NB4 (cell line): Measurements from ENCODE around the gene FKBP15.

Experiments used
- DNase-seq: peaks from one replicate; pipeline ENCODE4 v3.0.0; 2010; ENCODE audit warnings: low read depth
- H3K4me3 ChIP-seq: one replicate; pipeline ENCODE4 v1.5.1; 2011; ENCODE audit warnings: mild to moderate bottlenecking, low read depth, low read length, moderate library complexity
- CTCF ChIP-seq: IDR thresholded peaks from one replicate; pipeline ENCODE4 v1.5.1; 2012; ENCODE audit warnings: low read depth, low read length
- MAX ChIP-seq: IDR thresholded peaks from 2 replicates; pipeline ENCODE4 v1.6.1; 2011; ENCODE audit warnings: low read depth, low read length
- MYC ChIP-seq: IDR thresholded peaks from 2 replicates; pipeline ENCODE4 v1.6.1; 2011; ENCODE audit warnings: low read depth, low read length
- POLR2A ChIP-seq: IDR thresholded peaks from 2 replicates; pipeline ENCODE4 v1.6.1; 2011; ENCODE audit warnings: mild to moderate bottlenecking; ENCODE audit not compliant: insufficient read length; ENCODE audit errors: extremely low read depth

FKBP15 gene

GRCh38 chr9:113266174-113266573, 45.1 kb upstream of the FKBP15 start:
- TF ChIP-seq POLR2A (no peak), CTCF (no peak), MAX (no peak), MYC (no peak)
- no peak overlapping the region for H3K4me3 ChIP-seq
- no peak for DNase-seq

DNA sequence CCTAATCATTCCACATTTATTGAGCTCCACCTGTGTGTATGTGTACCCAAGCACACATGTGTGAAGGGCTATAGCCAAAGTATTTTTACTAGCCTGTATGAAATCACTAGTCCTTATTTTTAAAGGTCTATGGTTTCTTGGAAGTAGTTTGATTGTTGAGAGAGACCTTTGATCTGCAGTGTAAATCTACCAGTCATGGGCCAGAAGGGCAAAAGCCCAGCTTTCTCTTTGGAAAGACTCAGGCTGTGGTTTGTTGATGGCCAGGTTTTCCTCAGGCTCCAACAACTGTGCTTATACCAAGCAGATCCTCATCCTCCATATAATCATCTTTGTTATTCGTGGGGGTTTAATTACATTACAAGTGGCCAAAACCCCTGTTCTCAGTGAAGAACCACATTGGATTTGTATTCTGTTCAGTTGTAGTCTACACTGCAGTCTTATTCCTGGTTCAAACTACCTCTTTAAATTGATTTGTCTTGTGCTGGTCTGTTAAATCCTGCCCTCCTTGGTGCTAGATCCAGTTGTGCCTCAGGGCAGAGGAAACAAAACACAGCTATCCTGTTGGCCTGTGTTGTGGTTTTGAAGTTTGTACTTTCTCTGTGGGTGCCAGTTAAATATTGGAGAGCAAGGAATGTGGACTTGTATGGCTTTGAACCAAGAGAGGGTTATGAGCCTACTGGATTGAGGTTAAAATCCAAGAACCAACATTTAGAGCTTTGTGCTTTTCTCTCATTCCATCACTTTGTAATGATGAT, 41.0 kb upstream of the FKBP15 start:
- TF ChIP-seq POLR2A (no peak), MYC (no peak), MAX (no peak), CTCF (no peak)
- no peak for DNase-seq
- H3K4me3 ChIP-seq = no peak overlapping the region

DNA sequence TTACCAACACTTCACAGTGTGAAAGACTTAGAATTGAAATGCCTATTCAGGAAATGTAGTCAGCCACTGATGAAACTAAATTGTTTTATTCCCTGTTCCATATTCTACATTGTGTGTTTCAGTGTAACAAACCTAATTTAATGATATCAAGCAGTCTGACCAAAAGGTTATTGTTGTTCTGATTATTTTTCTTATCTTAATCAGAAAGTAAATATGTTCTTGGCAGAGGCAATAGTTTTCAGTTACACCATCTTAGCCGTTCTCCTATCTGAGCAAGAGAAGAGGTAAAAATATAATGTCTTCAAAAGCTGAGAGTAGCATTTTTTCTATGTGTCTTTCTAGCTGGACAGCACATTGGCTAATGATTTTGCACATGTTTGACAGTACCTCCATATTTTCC, 37.2 kb upstream of the FKBP15 start:
- no peak overlapping the region for H3K4me3 ChIP-seq
- no peak for TF ChIP-seq POLR2A
- TF ChIP-seq MAX = no peak
- TF ChIP-seq MYC = no peak
- TF ChIP-seq CTCF = no peak
- no peak for DNase-seq

DNA sequence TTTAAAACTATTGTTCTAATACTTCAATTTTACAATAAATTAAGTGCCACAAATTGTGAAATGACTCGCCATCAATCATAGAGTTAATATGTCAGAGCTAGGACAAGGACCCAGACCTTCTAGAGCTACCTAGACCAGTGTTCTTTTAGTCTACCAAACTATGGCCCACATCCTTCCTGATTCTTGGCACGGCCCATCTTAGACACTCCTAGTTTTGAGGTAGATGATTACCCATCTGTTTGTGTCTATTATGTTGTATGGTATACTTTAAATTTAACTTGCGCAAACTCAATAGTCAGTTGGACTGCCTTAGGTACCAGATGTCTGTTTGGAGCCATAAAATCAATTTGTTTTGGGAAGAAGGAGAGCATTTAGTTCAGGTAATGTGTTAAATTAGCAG, 36.8 kb upstream of the FKBP15 start:
- TF ChIP-seq MAX = no peak
- no peak for TF ChIP-seq CTCF
- no peak for TF ChIP-seq POLR2A
- no peak for TF ChIP-seq MYC
- DNase-seq = no peak
- no peak overlapping the region for H3K4me3 ChIP-seq

DNA sequence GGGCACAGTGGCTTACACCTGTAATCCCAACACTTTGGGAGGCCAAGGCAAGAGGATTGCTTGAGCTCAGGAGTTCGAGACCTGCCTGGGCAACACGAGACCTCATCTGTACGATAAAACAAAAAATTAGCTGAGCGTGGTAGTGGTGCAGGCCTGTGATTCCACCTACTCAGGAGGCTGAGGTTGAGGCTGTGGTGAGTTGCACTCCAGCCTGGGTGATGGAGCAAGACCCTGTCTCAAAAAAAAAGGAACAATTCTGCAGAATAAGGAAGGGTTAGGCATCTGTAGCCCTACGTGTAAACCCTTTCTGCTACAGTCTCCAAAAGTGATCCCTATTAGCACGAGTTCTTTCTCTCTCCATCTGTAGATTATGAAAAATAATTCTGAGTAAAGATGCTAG, 34.4 kb upstream of the FKBP15 start:
- no peak for TF ChIP-seq MAX
- no peak for TF ChIP-seq CTCF
- TF ChIP-seq MYC = no peak
- TF ChIP-seq POLR2A = no peak
- no peak overlapping the region for H3K4me3 ChIP-seq
- peak; percentile 52 for DNase-seq

- no peak overlapping the region for H3K4me3 ChIP-seq
- no peak for TF ChIP-seq POLR2A
- no peak for TF ChIP-seq CTCF
- no peak for TF ChIP-seq MAX
- TF ChIP-seq MYC = no peak
- DNase-seq = no peak
Observed at GRCh38 chr9:113254991-113255390, 33.9 kb upstream of the FKBP15 start.
